Liver (tissue), 9 donors: ENCODE data around the gene USP37. TPM values are rescaled to one million over a fixed set of nuclear protein-coding genes. Genes with fewer than 3 reads are reported as not detected.
"Not testable (repeated sequence)": the region's sequence is repeated elsewhere in the genome, so short reads cannot be mapped to it uniquely, and the experiment has no call there.

Experiments used
- DNase-seq: peaks from one replicate; pipeline ENCODE4 v3.0.0-alpha.2; 2017; ENCODE audit warnings: low spot score
- H3K27ac ChIP-seq, 2 donors: one replicate each; pipeline ENCODE4 v1.7.0; 2013; ENCODE audit warnings: inconsistent platforms in 2 of 2, low read length in 2 of 2, control low read depth in 1 of 2, low read depth in 1 of 2, mild to moderate bottlenecking in 1 of 2
- H3K27me3 ChIP-seq, 4 donors: one replicate each; pipeline versions ENCODE4 v1.6.1 to v1.7.0; 2013; ENCODE audit warnings: low read length in 3 of 4, inconsistent platforms in 1 of 4, mild to moderate bottlenecking in 1 of 4, moderate library complexity in 1 of 4; ENCODE audit not compliant: control insufficient read depth in 4 of 4, insufficient read depth in 4 of 4
- H3K36me3 ChIP-seq, 4 donors: one replicate each; pipeline versions ENCODE4 v1.6.1 to v1.7.0; 2013; ENCODE audit warnings: low read length in 3 of 4, mild to moderate bottlenecking in 3 of 4, low read depth in 1 of 4, moderate library complexity in 1 of 4; ENCODE audit not compliant: control insufficient read depth in 4 of 4, insufficient read depth in 3 of 4
- H3K4me1 ChIP-seq, 4 donors: one replicate each; pipeline versions ENCODE4 v1.6.1 to v1.7.0; 2013; ENCODE audit warnings: low read length in 3 of 4, mild to moderate bottlenecking in 3 of 4, moderate library complexity in 1 of 4; ENCODE audit not compliant: control insufficient read depth in 4 of 4, insufficient read depth in 4 of 4
- H3K4me3 ChIP-seq, 3 donors: one replicate each; pipeline versions ENCODE4 v1.6.1 to v1.7.0; 2013; ENCODE audit warnings: low read length in 3 of 3, control low read depth in 1 of 3, low read depth in 1 of 3, mild to moderate bottlenecking in 1 of 3
- H3K9ac ChIP-seq, 2 donors: one replicate each; pipeline ENCODE4 v1.7.0; 2013; ENCODE audit warnings: low read length in 2 of 2, mild to moderate bottlenecking in 2 of 2, moderate library complexity in 2 of 2, control low read depth in 1 of 2, low read depth in 1 of 2
- H3K9me3 ChIP-seq, 4 donors: one replicate each; pipeline versions ENCODE4 v1.6.1 to v1.7.0; 2013; ENCODE audit warnings: low read length in 3 of 4; ENCODE audit not compliant: control insufficient read depth in 4 of 4
- ATF3 ChIP-seq: IDR thresholded peaks from 2 replicates; pipeline ENCODE4 v1.6.1; 2016; ENCODE audit warnings: antibody characterized with exemption
- CTCF ChIP-seq: fragments of 150-350 bp; IDR thresholded peaks from 2 replicates; pipeline ENCODE4 v1.5.1; 2017; ENCODE audit warnings: improper control_type of control experiment, low read depth, low read length; ENCODE audit not compliant: missing input control
- EGR1 ChIP-seq, 2 donors: IDR thresholded peaks; 2 replicates each; pipeline ENCODE4 v1.6.1; 2016 to 2018; ENCODE audit warnings: antibody characterized with exemption in 2 of 2, low read depth in 2 of 2
- FOXA1 ChIP-seq: IDR thresholded peaks from 2 replicates; pipeline ENCODE4 v1.6.1; 2016; ENCODE audit warnings: antibody characterized with exemption
- FOXA2 ChIP-seq: IDR thresholded peaks from 2 replicates; pipeline ENCODE4 v1.6.1; 2016; ENCODE audit warnings: antibody characterized with exemption
- GABPA ChIP-seq, 2 donors: IDR thresholded peaks in 1 of 2; conservative IDR thresholded peaks in 1 of 2; 2 replicates each; pipeline ENCODE4 v1.6.1; 2016; ENCODE audit warnings: antibody characterized with exemption in 2 of 2, mild to moderate bottlenecking in 1 of 2, moderate library complexity in 1 of 2
- HNF4A ChIP-seq, 2 donors: conservative IDR thresholded peaks; 2 replicates each; pipeline ENCODE4 v1.6.1; 2016; ENCODE audit warnings: antibody characterized with exemption in 2 of 2, mild to moderate bottlenecking in 2 of 2
- HNF4G ChIP-seq: IDR thresholded peaks from 2 replicates; pipeline ENCODE4 v1.6.1; 2016; ENCODE audit warnings: antibody characterized with exemption
- JUND ChIP-seq, 2 donors: IDR thresholded peaks; 2 replicates each; pipeline ENCODE4 v1.6.1; 2016; ENCODE audit warnings: antibody characterized with exemption in 2 of 2
- MAX ChIP-seq: IDR thresholded peaks from 2 replicates; pipeline ENCODE4 v1.6.1; 2016; ENCODE audit warnings: antibody characterized with exemption
- NR2F2 ChIP-seq: IDR thresholded peaks from 2 replicates; pipeline ENCODE4 v1.6.1; 2016; ENCODE audit warnings: antibody characterized with exemption
- RAD21 ChIP-seq, 2 donors: IDR thresholded peaks; 2 replicates each; pipeline ENCODE4 v1.6.1; 2016; ENCODE audit warnings: antibody characterized with exemption in 2 of 2, mild to moderate bottlenecking in 2 of 2
- RXRA ChIP-seq, 2 donors: IDR thresholded peaks; 2 replicates each; pipeline ENCODE4 v1.6.1; 2017 to 2018; ENCODE audit warnings: antibody characterized with exemption in 2 of 2, mild to moderate bottlenecking in 1 of 2
- SP1 ChIP-seq: IDR thresholded peaks from 2 replicates; pipeline ENCODE4 v1.6.1; 2018; ENCODE audit warnings: antibody characterized with exemption, mild to moderate bottlenecking
- TAF1 ChIP-seq: conservative IDR thresholded peaks from 2 replicates; pipeline ENCODE4 v1.6.1; 2016; ENCODE audit warnings: antibody characterized with exemption, mild to moderate bottlenecking
- YY1 ChIP-seq: IDR thresholded peaks from 2 replicates; pipeline ENCODE4 v1.6.1; 2016; ENCODE audit warnings: antibody characterized with exemption, mild to moderate bottlenecking
- ZBTB33 ChIP-seq: IDR thresholded peaks from 2 replicates; pipeline ENCODE4 v1.6.1; 2016; ENCODE audit warnings: antibody characterized with exemption
- WGBS: extraction: QIAGEN DNeasy Blood & Tissue Kit; methylation state at CpG from one replicate; pipeline ENCODE4 v1.1.7; 2013; 5-methylcytosine and 5-hydroxymethylcytosine counted together
- polyA plus RNA-seq, 2 donors: library from polyadenylated mRNA; stranded (reverse) in 1 of 2; unstranded in 1 of 2; fragments of 200-250 nt in 1 of 2; fragments of >200 nt in 1 of 2; fragmentation: Nextera tagmentation in 1 of 2; extraction: Ambion mirVana in 1 of 2; gene quantifications; one replicate each; pipeline versions ENCODE4 v1.2.1 to v1.2.3, GENCODE V29; 2013 to 2015
- total RNA-seq, 2 donors: library from RNA; depleted of rRNA; stranded (reverse); fragments of >200 nt; gene quantifications; one replicate each; pipeline ENCODE4 v1.2.3, GENCODE V29; 2014
- donor health status: healthy.
- donor health status: healthy.
- donor health status: healthy.
- donor health status: healthy.
- donor health status: healthy.

The USP37 gene
- total and polyA plus RNA-seq, 4 donors: 1.4 to 10.9 (median 4.7) TPM

GRCh38 chr2:218557941-218558340 lies 10.2 kb downstream of the USP37 start:
- DNase-seq: no peak
- Histone ChIP-seq H3K27ac (no peak overlapping the region), H3K36me3 (peaks cover 18 to 47% (median 34%) of the 10 kb centered on the region in 4 donors), H3K4me3 (no peak overlapping the region), H3K4me1 (peaks cover 0 to 4% (median under 1%) of the 10 kb centered on the region in 4 donors), H3K9me3 (no peaks in the 10 kb centered on the region), H3K9ac (no peak overlapping the region), H3K27me3 (no peaks in the 10 kb centered on the region)
- 71% methylated on average over 2 of the region's 2 CpGs for WGBS
- TF ChIP-seq CTCF: no peak
- TF ChIP-seq EGR1 (IDR thresholded peaks at IDR 0.05; ENCODE audit: low read depth in 2 of 2): no peak
- TF ChIP-seq MAX: no peak
- TF ChIP-seq GABPA (IDR thresholded peaks at IDR 0.05 in 1 of 2, conservative IDR thresholded peaks at IDR 0.05 in 1 of 2): no peak
- TF ChIP-seq SP1: no peak
- TF ChIP-seq ATF3: no peak
- no peak for TF ChIP-seq TAF1
- TF ChIP-seq JUND (IDR thresholded peaks at IDR 0.05): no peak
- no peak for TF ChIP-seq HNF4G

- Histone ChIP-seq H3K27me3 (no peaks in the 10 kb centered on the region), H3K4me1 (peaks cover 0 to 4% (median under 1%) of the 10 kb centered on the region in 4 donors), H3K9me3 (no peaks in the 10 kb centered on the region), H3K27ac (no peak overlapping the region), H3K9ac (no peak overlapping the region), H3K36me3 (peaks cover 20 to 48% (median 39%) of the 10 kb centered on the region in 4 donors), H3K4me3 (no peak overlapping the region)
- no peak for DNase-seq
- WGBS: 94% methylated on average over 4 of the region's 4 CpGs
- TF ChIP-seq FOXA1 (no peak), TAF1 (no peak)
These were observed 12.6 kb downstream of the USP37 start for GRCh38 chr2:218555527-218555926.

- not testable (repeated sequence) for H3K27me3 ChIP-seq, H3K9me3 ChIP-seq, DNase-seq, H3K4me1 ChIP-seq, H3K9ac ChIP-seq, H3K27ac ChIP-seq, H3K4me3 ChIP-seq
- H3K36me3 ChIP-seq: peaks cover 17 to 42% (median 34%) of the 10 kb centered on the region in 4 donors
- WGBS: 96% methylated on average over 3 of the region's 3 CpGs
These were observed 13.9 kb downstream of the USP37 start for GRCh38 chr2:218554225-218554624.

GRCh38 chr2:218547978-218548377 lies 20.2 kb downstream of the USP37 start:
- Histone ChIP-seq H3K9ac (no peak overlapping the region), H3K36me3 (peaks cover 3 to 52% (median 42%) of the 10 kb centered on the region in 4 donors), H3K27ac (no peak overlapping the region), H3K27me3 (no peaks in the 10 kb centered on the region), H3K4me3 (no peak overlapping the region), H3K4me1 (no peaks in the 10 kb centered on the region), H3K9me3 (no peaks in the 10 kb centered on the region)
- no peak for DNase-seq
- no peak for TF ChIP-seq MAX
- TF ChIP-seq HNF4A (conservative IDR thresholded peaks at IDR 0.05): no peak
- TF ChIP-seq FOXA1: no peak
- TF ChIP-seq GABPA (IDR thresholded peaks at IDR 0.05 in 1 of 2, conservative IDR thresholded peaks at IDR 0.05 in 1 of 2): no peak
- TF ChIP-seq ATF3: no peak
- TF ChIP-seq FOXA2: no peak
- TF ChIP-seq JUND (IDR thresholded peaks at IDR 0.05): no peak
- no peak for TF ChIP-seq TAF1
- no peak for TF ChIP-seq ZBTB33
- TF ChIP-seq SP1: no peak
- no peak for TF ChIP-seq NR2F2
- no peak for TF ChIP-seq YY1
- TF ChIP-seq RAD21 (IDR thresholded peaks at IDR 0.05): no peak
- no peak for TF ChIP-seq RXRA (IDR thresholded peaks at IDR 0.05)
- no peak for TF ChIP-seq EGR1 (IDR thresholded peaks at IDR 0.05; ENCODE audit: low read depth in 2 of 2)
